OCI-LY1 (cell line): ENCODE results near the gene XRCC4.

Experiments
- CTCF ChIP-seq: fragments of 200-600 bp; sonication (generic), shearing (Covaris generic); IDR thresholded peaks from 2 replicates; pipeline ENCODE4 v1.5.1; 2017; ENCODE audit warnings: mild to moderate bottlenecking, antibody characterized with exemption, low read length, moderate library complexity, mixed read lengths
- EZH2 ChIP-seq: fragments of 200-600 bp; sonication (generic), shearing (Covaris generic); IDR thresholded peaks from 2 replicates; pipeline ENCODE4 v1.8.0; 2017; ENCODE audit warnings: borderline replicate concordance, mixed run types, mild to moderate bottlenecking, antibody characterized with exemption, low read length, moderate library complexity, mixed read lengths

DNA sequence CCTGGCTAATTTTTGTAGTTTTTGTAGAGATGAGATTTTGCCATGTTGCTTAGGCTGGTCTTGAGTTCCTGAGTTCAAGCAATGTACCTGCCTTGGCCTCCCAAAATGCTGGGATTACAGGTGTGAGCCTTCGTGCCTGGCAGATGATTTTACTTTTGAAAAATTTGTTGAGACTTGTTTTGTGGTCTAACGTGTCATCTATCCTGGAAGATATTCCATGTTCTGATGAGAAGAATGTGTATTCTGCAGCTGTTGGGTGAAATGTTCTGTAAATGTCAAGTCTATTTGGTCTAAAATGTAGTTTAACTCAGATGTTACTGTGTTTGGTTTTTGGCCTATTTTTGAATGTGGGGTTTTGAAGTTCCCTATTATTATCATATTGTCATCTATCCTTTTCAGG lies 145.6 kb downstream of the XRCC4 start:
- TF ChIP-seq CTCF: no peak
- no peak for TF ChIP-seq EZH2
